RPMI7951 (cell line): ENCODE measurements around the gene FOXK2. TPM values are rescaled to one million over a fixed set of nuclear protein-coding genes. Genes with fewer than 3 reads are reported as not detected.

Experiments
- DNase-seq: peaks from one replicate; pipeline ENCODE4 v3.0.0-alpha.2; 2012; ENCODE audit warnings: low read depth
- total RNA-seq: library from RNA; depleted of rRNA; stranded (reverse); fragments of >200 nt; shearing (Covaris generic); gene quantifications from 2 replicates; pipeline ENCODE4 v1.2.3, GENCODE V29; 2014

The FOXK2 gene
- total RNA-seq, 1 experiment from 2014 or later, result 17.1 TPM

- DNase-seq, result no peak
Measured at GRCh38 chr17:82589851-82590180, 70.3 kb downstream of the FOXK2 start.

GRCh38 chr17:82590216-82590615 lies 70.7 kb downstream of the FOXK2 start:
- no peak for DNase-seq

- no peak for DNase-seq
Measured at GRCh38 chr17:82590881-82591539, 71.5 kb downstream of the FOXK2 start.

- no peak for DNase-seq
Measured at GRCh38 chr17:82592289-82592766, 72.8 kb downstream of the FOXK2 start.

GRCh38 chr17:82592767-82593589 lies 73.4 kb downstream of the FOXK2 start:
- peak; percentile 71 for DNase-seq

GRCh38 chr17:82593590-82594087 lies 74.1 kb downstream of the FOXK2 start:
- DNase-seq, result no peak

- DNase-seq, result no peak
Measured at GRCh38 chr17:82594571-82594970, 75.0 kb downstream of the FOXK2 start.

- DNase-seq, result no peak
Measured at GRCh38 chr17:82595893-82596292, 76.4 kb downstream of the FOXK2 start.

GRCh38 chr17:82596296-82596695 lies 76.8 kb downstream of the FOXK2 start:
- DNase-seq, result no peak

GRCh38 chr17:82596837-82597672 lies 77.5 kb downstream of the FOXK2 start:
- DNase-seq, result no peak

GRCh38 chr17:82598256-82599119 lies 79.0 kb downstream of the FOXK2 start:
- DNase-seq, result no peak

- DNase-seq, result no peak
Measured at GRCh38 chr17:82599674-82600661, 80.4 kb downstream of the FOXK2 start.

- no peak for DNase-seq
Measured at GRCh38 chr17:82600731-82601446, 81.4 kb downstream of the FOXK2 start.

- DNase-seq, result no peak
Measured at GRCh38 chr17:82601447-82602000, 82.0 kb downstream of the FOXK2 start.

GRCh38 chr17:82602487-82602886 lies 83.0 kb downstream of the FOXK2 start:
- no peak for DNase-seq

GRCh38 chr17:82602986-82603710 lies 83.6 kb downstream of the FOXK2 start:
- no peak for DNase-seq

GRCh38 chr17:82603981-82604448 lies 84.5 kb downstream of the FOXK2 start:
- DNase-seq, result no peak

GRCh38 chr17:82604532-82604931 lies 85.0 kb downstream of the FOXK2 start:
- no peak for DNase-seq
